HepG2 (cell line): Measurements from ENCODE around the gene ATP1A2. TPM values are rescaled to one million over a fixed set of nuclear protein-coding genes. Genes with fewer than 3 reads are reported as not detected.

Experiments used
- ATAC-seq: fragments of 200-7000 bp; cut with Tn5 transposase; 3 replicates; pipeline ENCODE4 v1.9.1; 2020; ENCODE audit warnings: mild to moderate bottlenecking, moderate library complexity
- BruUV-seq: library from RNA; stranded (reverse); fragments of 400-500 nt; replicated peaks from 2 replicates; lab custom pipeline; 2021; lab: Mats Ljungman, UMichigan
- CTCF ChIA-PET: fragments of 300-600 bp; formaldehyde crosslinking; extraction: SDS; loops from one replicate; lab custom pipeline; 2021; ENCODE audit warnings: low total read pairs, inconsistent platforms, low intra/inter-chr PET ratio; lab: Yijun Ruan, JAX
- POLR2A ChIA-PET: fragments of 350-600 bp; sonication (Branson Sonifier 250); formaldehyde crosslinking; loops from one replicate; lab custom pipeline; 2020; ENCODE audit warnings: antibody characterized with exemption, inconsistent platforms; lab: Yijun Ruan, JAX
- DNase-seq: peaks from one replicate; pipeline ENCODE4 v3.0.0-alpha.2; 2015; ENCODE audit warnings: low spot score
- FAIRE-seq: peaks from 3 replicates; lab custom pipeline; 2011; peaks lifted over from hg19 to GRCh38; lab: Jason Lieb, UNC
- H2AFZ ChIP-seq: one replicate; pipeline ENCODE4 v1.6.1; 2011; ENCODE audit warnings: low read length, inconsistent platforms
- H3K27ac ChIP-seq: fragments of 300-600 bp; 3 replicates; pipeline ENCODE4 v1.8.0; 2011; ENCODE audit warnings: mixed run types, mild to moderate bottlenecking, mixed read lengths, low read length, inconsistent platforms; ENCODE audit not compliant: insufficient read depth; ENCODE audit errors: extremely low read length
- H3K27me3 ChIP-seq, 2 experiments: fragments of 200-600 bp in 1 of 2; 2 replicates in 1 of 2; 3 replicates in 1 of 2; pipeline versions ENCODE4 v1.6.0 to v1.8.0; 2011; ENCODE audit warnings: low read length in 2 of 2, mild to moderate bottlenecking in 2 of 2, moderate library complexity in 2 of 2, inconsistent platforms in 1 of 2; ENCODE audit not compliant: insufficient read depth in 2 of 2, control insufficient read depth in 1 of 2
- H3K36me3 ChIP-seq, 2 experiments: fragments of 200-600 bp in 1 of 2; replicated peaks in 1 of 2; 2 replicates in 1 of 2; 3 replicates in 1 of 2; pipeline versions ENCODE4 v1.5.1 to v1.8.0; 2011; ENCODE audit warnings: low read length in 2 of 2, inconsistent platforms in 1 of 2; ENCODE audit not compliant: insufficient read depth in 2 of 2, control insufficient read depth in 1 of 2
- H3K4me1 ChIP-seq: 2 replicates; pipeline ENCODE4 v1.5.1; 2012; ENCODE audit warnings: low read length, inconsistent platforms; ENCODE audit not compliant: insufficient read depth
- H3K4me2 ChIP-seq: 2 replicates; pipeline ENCODE4 v1.6.0; 2011; ENCODE audit warnings: low read depth, low read length, inconsistent platforms
- H3K4me3 ChIP-seq, 3 experiments: fragments of 200-600 bp in 1 of 3; sonication (generic), shearing (Covaris generic) in 1 of 3; replicated peaks in 1 of 3; 2 replicates each; pipeline ENCODE4 v1.5.1; 2011 to 2016; ENCODE audit warnings: low read length in 3 of 3, inconsistent platforms in 2 of 3, low read depth in 2 of 3, mild to moderate bottlenecking in 2 of 3, control low read depth in 1 of 3, mixed read lengths in 1 of 3; ENCODE audit not compliant: insufficient read depth in 1 of 3
- H3K79me2 ChIP-seq: one replicate; pipeline ENCODE4 v1.6.1; 2011; ENCODE audit warnings: low read length, inconsistent platforms; ENCODE audit not compliant: insufficient read depth
- H3K9ac ChIP-seq: 2 replicates; pipeline ENCODE4 v1.6.0; 2011; ENCODE audit warnings: mild to moderate bottlenecking, low read depth, low read length, inconsistent platforms; ENCODE audit not compliant: insufficient read depth
- H3K9me3 ChIP-seq: 2 replicates; pipeline ENCODE4 v1.5.1; 2012; ENCODE audit warnings: mild to moderate bottlenecking, low read length
- H4K20me1 ChIP-seq: 2 replicates; pipeline ENCODE4 v1.6.0; 2011; ENCODE audit warnings: inconsistent platforms, mild to moderate bottlenecking, low read length, moderate library complexity; ENCODE audit not compliant: insufficient read depth
- GPN1 ChIP-seq: sonication (generic); formaldehyde crosslinking; IDR thresholded peaks from 2 replicates; pipeline ENCODE4 v1.5.1; 2020; ENCODE audit warnings: missing genetic modification reagents, borderline replicate concordance
- HINFP ChIP-seq: sonication (generic); formaldehyde crosslinking; IDR thresholded peaks from 2 replicates; pipeline ENCODE4 v1.4.0; 2020; ENCODE audit warnings: low read depth, mild to moderate bottlenecking, missing genetic modification reagents
- MTA3 ChIP-seq: sonication (generic); formaldehyde crosslinking; IDR thresholded peaks from 2 replicates; pipeline ENCODE4 v1.4.0; 2020; ENCODE audit warnings: missing genetic modification reagents
- NR2F6 ChIP-seq, 2 experiments: IDR thresholded peaks; 2 replicates each; pipeline ENCODE4 v1.6.1; 2016; ENCODE audit warnings: antibody characterized with exemption in 1 of 2, mild to moderate bottlenecking in 1 of 2
- RAD51 ChIP-seq: fragments of 450-650 bp; IDR thresholded peaks from 2 replicates; pipeline ENCODE4 v1.6.1; 2016; ENCODE audit warnings: borderline replicate concordance
- TBP ChIP-seq: sonication (generic); formaldehyde crosslinking; IDR thresholded peaks from 2 replicates; pipeline ENCODE4 v1.5.0; 2020; ENCODE audit warnings: missing genetic modification reagents
- ZNF75D ChIP-seq: sonication (generic); formaldehyde crosslinking; IDR thresholded peaks from 2 replicates; pipeline ENCODE4 v1.8.1; 2023; ENCODE audit warnings: missing genetic modification reagents, mild to moderate bottlenecking, borderline replicate concordance
- WGBS: methylation state at CpG from one replicate; pipeline ENCODE4 v1.1.6; 2017; ENCODE audit warnings: low lambda C conversion rate; 5-methylcytosine and 5-hydroxymethylcytosine counted together
- in situ Hi-C: cut with HindIII; loops from 2 replicates; pipeline ENCODE4 v1.10.0; 2017; ENCODE audit warnings: low pct_unique_long_range_greater_than_20kb; ENCODE audit not compliant: extremely low pct_ligation_motif_present
- intact Hi-C: fragments of 100-400 bp; cut with micrococcal nuclease; formaldehyde crosslinking; loops from one replicate; pipeline ENCODE4 v1.10.0; 2022; ENCODE audit not compliant: unreplicated experiment
- polyA plus RNA-seq, 8 experiments: library from polyadenylated mRNA; depleted of rRNA in 3 of 8; stranded (reverse) in 7 of 8; unstranded in 1 of 8; fragments of >200 nt; fragmentation: Illumina TruSeq in 4 of 8; extraction: Trizol in 4 of 8; gene quantifications; 2 replicates each; pipeline versions ENCODE4 v1.2.1 to v1.2.3, GENCODE V29; 2011 to 2016; ENCODE audit warnings: low read depth in 4 of 8, missing spikeins in 1 of 8, mixed read lengths in 1 of 8; ENCODE audit not compliant: insufficient read depth in 1 of 8
- total RNA-seq, 5 experiments: library from RNA; depleted of rRNA; stranded (reverse); fragments of >200 nt; fragmentation: Illumina TruSeq; extraction: Trizol; gene quantifications; 2 replicates each; pipeline ENCODE4 v1.2.3, GENCODE V29; 2016; ENCODE audit warnings: low read depth in 1 of 5

Gene ATP1A2
- total and polyA plus RNA-seq, 2 of the 13 experiments (the other 11 are each of a cell fraction or from before 2014, with no cell fraction given) = 0.16 TPM; not detected in 1

GRCh38 chr1:160158534-160158933, 43.0 kb downstream of the ATP1A2 start:
- H3K9ac ChIP-seq = no peak overlapping the region
- no peak overlapping the region for H2AFZ ChIP-seq
- no peaks in the 10 kb centered on the region for H3K9me3 ChIP-seq
- CTCF ChIA-PET = no interaction called here
- POLR2A ChIA-PET = no interaction called here
- H3K4me1 ChIP-seq = peaks cover 40% of the 10 kb centered on the region
- TF ChIP-seq RAD51 (peak; percentile 62; the same call in 1 of the 2 replicates), TBP (no peak)
- TF ChIP-seq, all 625 proteins: peak for 1
- no peak for FAIRE-seq
- 15% methylated on average over 4 of the region's 4 CpGs for WGBS
- H3K4me3 ChIP-seq = no peak overlapping the region
- no peaks in the 10 kb centered on the region for H4K20me1 ChIP-seq
- ATAC-seq = no peak
- no peaks in the 10 kb centered on the region; a peak in 3 of 5 replicates for H3K27me3 ChIP-seq
- intact Hi-C loops = no loop called here
- in situ Hi-C loops = no loop called here
- H3K79me2 ChIP-seq = no peaks in the 10 kb centered on the region
- no peaks in the 10 kb centered on the region for H3K36me3 ChIP-seq
- no TSS peak for BruUV-seq
- no peak overlapping the region for H3K4me2 ChIP-seq
- DNase-seq = no peak
- no peak overlapping the region for H3K27ac ChIP-seq

- TF ChIP-seq HINFP (CRISPR knock-in tag) (no peak), NR2F6 (IDR thresholded peaks at IDR 0.05) (0 out of 2 replicates have a peak, but pooled peaks have one; percentile 8), NR2F6 (CRISPR knock-in tag; IDR thresholded peaks at IDR 0.05) (no peak), GPN1 (CRISPR knock-in tag) (no peak), ZNF75D (CRISPR knock-in tag) (no peak), MTA3 (CRISPR knock-in tag) (no peak)
- Histone ChIP-seq H3K36me3 (no peaks in the 10 kb centered on the region), H3K4me2 (no peak overlapping the region), H3K9me3 (no peaks in the 10 kb centered on the region), H3K4me3 (no peak overlapping the region), H3K9ac (no peak overlapping the region), H2AFZ (no peak overlapping the region), H3K4me1 (peaks cover 42% of the 10 kb centered on the region), H4K20me1 (no peaks in the 10 kb centered on the region), H3K79me2 (no peaks in the 10 kb centered on the region), H3K27me3 (no peaks in the 10 kb centered on the region; a peak in 3 of 5 replicates), H3K27ac (no peak overlapping the region)
- in situ Hi-C loops = no loop called here
- ChIA-PET POLR2A (no interaction called here), CTCF (no interaction called here)
- FAIRE-seq = no peak
- no TSS peak for BruUV-seq
- intact Hi-C loops = no loop called here
- no peak for ATAC-seq
- DNase-seq = no peak
Observed at GRCh38 chr1:160159846-160160245, 44.3 kb downstream of the ATP1A2 start.
